Inflammatory macrophage treated with lipopolysaccharide for 4 hours (primary cell): ENCODE results near the gene GALNS.
"Not testable (repeated sequence)": the region's sequence is repeated elsewhere in the genome, so short reads cannot be mapped to it uniquely, and the experiment has no call there.

Experiments used
- DNase-seq: peaks from one replicate; pipeline ENCODE4 v3.0.0-alpha.2; 2020

Gene GALNS

DNA sequence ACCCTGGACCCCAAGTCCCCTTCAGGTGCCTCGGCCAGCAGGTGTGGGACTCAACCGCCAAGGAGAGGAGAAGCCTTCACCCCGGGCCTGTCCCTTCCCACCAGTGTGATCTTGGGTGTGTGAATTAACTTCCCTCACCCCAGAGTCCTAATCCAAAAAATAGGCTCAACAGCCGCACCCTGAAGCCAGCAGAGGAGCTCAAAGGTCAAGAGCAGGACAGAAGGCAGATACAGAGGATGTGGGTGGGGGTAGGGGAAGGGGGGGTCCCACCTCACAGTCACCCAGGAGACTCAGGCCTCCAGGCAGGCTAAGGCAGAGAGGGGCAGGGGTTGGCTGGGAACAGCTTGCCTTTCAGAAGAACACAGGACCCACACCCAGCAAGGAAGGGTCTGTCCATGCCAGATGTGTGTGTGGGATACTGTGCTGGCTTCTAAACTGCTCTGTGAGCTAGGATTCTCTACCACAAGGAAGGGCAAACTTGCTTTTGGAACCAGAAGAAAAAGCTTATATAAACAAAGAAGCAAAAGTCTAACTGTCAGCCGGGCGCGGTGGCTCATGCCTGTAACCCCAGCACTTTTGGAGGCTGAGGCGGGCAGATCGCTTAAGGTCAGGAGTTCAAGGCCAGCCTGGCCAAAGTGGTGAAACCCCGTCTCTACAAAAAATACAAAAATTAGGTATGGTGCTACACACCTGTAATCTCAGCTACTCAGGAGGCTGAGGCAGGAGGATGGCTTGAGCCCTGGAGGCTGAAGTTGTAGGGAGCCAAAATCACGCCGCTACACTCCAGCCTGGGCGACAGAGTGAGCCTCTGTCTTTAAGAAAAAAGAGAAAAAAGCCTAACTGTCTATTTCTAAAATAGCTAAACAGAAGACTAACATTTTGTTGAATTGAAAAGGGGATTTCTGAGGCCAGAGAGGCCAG is 76.3 kb downstream of the GALNS start:
- DNase-seq = no peak

DNA sequence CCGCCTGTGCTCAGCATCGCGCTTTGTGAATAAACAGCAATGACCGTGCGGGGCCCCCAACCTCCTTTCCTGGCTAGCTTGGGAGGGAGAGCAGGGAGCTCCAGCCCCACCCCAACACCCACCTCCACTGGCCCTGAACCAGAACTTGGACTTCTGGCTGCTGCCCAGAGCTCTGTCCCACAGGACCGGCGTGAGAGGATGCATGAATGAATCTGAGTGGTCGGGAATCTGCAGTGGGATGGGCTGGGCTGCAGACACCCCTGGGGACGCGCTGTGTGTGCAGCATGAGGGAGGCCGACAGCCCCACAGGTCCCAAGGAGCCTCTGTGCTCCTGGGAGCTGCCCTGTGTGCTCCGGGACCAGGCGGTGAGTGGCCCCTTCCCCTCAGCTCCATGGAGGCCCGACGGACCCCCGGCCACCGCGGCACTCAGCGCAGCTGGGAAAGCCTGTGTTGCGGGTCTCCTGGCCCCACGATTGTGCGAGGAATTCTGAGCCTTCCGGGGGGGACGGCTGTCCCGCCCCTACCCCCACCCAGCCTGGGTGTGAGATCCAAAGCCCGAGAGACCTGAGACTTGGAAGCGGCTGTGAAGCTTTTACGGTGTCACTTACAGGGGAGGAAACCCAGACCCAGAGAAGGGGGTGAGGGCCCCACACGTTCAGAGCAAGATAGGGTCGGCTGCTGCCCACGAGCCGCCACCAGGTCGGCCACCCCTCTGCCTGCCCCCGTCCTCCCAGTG is 77.2 kb downstream of the GALNS start:
- DNase-seq = no peak

DNA sequence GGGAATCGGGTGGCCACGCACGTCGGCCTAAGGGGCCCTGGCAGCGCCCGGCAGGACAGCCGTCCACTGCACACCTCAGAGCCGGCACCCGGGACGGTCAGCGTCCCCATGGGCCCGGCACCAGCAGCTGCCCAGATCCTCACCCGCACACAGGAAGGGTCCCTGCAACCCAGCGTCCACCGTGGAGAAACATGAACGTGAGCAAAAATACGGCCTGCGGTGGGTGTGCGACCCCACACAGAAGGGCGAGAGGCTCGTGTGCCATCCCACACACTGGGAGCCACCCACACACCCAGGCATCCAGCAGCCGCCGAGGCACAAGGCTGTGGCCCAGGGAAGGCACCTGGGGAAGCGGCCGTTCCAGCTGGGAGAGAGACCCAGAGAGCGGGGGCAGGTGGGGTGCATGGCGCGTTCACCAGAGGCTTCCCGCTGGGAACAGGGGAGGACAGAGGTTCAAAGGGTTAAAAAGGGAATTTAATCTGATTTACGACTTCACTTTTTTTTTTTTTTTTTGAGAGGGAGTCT is 78.1 kb downstream of the GALNS start:
- DNase-seq = no peak

DNA sequence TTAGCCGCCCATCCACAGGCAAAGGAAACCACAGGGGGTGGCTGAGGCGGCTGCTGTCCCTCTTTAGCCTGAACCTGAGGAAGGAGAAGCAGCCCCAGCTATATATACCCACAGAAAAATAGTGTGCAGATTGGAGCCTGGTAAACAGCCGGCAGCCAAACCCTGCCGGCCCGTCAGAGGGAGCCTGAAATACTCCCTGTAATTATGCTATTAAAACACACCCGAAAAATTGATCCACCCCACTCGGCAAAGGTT is 78.5 kb downstream of the GALNS start:
- DNase-seq = no peak

DNA sequence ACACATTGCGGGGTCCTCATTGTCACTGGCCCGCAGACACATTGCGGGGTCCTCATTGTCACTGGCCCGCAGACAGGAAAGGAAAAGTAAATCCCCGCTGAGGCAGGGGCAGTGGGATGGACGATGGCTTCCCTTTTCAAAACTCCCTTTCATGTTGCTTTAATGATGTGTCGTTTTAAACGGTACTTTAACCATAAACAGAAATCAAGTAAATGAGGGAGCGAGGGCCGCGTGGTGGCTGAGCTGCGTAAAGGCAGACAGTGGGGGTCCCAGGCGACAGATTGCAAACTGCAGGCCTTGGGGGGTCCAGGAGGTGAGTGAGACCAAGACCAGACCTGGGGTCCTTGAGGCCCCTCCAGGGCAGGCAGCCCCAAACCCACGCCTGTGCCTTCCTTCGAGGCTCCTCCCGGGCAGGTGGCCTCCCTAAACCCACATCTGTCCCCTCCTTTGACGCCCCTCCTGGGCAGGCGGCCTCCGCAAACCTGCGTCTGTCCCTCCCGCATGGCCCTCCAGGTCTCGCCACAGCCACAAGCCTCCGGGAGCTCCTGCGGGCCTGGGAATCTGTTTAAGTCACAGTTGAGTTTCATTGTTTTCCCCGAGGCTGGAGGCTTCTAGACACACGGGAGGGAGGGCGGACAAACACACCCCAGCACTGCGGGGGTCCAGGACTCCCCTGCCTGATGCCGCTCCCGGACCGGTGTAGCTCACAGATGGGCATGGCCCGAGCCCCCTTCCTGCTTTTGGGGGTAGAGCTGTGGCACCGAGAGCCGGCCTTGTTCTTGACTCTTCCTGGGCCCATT is 79.1 kb downstream of the GALNS start:
- DNase-seq = no peak

DNA sequence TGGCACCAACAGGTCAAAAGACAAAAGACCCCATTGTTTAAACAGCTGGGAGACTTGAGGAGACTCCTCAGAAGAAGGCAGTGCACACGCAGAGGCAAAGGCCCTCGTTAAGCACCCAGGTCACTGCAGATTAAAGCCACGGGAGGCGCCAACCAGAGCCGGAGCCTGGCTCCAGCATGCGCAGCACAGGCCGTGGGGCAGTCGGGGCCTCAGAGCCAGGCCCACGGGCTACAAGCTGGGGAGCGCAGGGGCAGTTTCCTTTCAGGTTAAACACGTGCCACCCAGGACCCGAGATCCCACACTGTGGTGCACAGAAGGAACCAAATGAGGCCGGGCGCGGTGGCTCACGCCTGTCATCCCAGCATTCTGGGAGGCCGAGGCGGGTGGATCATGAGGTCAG is 80.9 kb downstream of the GALNS start:
- DNase-seq = no peak

DNA sequence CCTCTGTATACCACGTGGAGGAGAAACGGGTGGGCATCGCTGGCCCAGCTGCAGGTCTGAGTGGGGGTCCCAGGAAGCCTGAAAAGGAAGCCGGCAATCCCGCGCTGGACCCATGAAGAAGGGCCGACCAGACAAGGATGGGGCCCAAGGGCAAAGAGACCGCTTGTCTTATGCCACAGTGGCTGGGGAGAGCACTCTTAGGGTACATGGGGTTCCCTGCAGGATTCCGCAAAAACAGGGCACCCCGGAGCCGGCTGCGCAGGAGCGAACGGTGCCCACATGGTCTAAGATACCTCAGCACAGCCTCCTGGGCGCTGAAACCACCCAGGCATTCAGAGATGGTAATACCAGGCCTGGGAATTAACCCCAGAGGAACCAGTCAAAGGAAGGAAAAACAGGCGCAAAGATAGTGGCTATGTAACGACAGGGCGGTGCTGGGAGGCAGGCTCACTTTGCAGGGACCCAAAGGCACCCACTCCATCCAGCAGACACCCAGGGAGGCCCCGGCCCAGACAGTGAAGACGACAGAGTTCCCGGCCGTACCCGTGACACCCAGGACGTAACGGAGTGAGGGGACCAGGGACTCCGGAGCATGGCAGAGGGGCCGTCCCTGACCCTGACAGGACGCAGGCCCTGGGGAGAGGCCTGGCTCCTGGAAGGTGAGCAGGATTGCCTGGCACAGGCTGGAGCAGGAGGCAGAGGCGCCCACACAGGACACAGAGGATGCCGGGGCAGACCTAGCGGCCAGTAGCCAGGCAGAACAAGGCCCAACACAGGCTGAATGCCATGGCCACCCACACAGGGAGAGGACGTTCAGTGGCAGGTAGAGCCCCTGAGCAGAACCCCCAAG is 82.0 kb downstream of the GALNS start:
- DNase-seq = no peak

DNA sequence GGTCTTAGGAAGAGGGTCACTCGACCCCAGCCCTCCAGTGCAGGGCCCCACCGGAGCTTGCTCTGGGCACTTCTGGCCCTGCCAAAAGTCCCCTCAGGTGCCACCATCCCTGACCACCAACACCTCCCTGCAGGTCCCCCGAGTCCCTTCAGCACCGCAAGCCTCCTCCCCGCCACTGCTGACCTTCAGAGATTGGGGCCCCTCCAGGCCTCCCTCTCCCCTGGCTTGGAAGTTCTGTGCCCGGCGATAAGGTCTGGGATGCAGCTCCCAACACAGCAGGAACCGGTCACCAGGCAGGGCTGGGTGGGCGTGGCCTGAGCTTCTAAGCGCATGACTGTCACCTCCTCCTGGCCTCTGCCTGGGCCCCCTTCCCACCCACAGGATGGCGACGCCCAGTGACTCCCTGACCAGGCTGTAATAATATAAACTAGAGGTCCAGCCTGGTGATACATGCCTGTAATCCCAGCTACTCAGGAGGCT is 82.9 kb downstream of the GALNS start:
- peak; percentile 85 for DNase-seq

DNA sequence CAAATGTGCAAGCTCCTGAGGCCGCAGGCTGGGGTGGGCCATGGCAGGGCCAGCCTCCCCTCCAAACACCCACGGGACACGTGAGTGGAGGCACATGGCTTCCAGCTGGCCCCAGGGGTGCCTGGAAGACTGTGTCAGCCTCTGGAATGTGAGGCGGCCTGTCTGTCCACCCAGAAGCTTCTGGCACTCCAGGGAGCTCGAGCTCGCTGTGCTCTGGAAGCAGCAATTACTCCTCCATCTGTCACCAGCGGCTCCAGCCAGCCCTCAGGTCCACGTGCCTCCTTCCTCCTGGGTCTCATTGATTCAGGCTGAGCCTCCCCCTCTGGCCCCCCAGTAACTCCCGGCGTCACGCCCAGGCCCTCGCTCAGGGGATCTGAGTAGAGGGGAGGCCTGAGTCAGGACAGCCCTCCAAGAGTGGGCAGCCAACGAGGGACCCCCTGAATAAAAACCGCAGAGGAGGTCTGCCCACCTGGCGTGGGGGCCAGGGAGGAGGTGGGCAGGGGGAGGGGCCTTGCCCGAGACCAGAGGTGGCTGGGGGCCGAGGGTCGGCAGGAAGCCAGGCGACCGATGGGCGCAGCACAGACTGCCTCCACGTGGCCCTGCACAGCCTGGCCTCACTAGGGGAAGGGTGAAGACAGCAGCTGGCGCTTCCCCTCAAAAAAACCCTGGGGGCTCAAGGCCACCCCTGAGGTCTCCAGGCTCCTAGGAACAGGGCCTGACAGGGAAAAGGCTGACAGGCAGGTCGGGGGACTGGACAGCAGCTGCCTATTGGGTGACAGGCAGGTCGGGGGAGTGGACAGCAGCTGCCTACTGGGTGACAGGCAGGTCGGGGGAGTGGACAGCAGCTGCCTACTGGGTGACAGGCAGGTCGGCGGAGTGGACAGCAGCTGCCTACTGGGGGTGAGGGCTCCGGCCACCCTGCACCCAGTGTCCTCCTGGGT is 83.6 kb downstream of the GALNS start:
- DNase-seq = no peak

DNA sequence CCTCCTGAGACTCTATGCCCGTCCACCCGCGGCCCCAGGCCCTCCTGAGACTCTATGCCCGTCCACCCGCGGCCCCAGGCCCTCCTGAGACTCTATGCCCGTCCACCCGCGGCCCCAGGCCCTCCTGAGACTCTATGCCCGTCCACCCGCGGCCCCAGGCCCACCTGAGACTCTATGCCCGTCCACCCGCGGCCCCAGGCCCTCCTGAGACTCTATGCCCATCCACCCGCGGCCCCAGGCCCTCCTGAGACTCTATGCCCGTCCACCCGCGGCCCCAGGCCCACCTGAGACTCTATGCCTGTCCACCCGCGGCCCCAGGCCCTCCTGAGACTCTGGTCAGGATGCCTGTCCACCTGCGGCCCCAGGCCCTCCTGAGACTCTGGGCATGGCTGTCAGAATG is 85.0 kb downstream of the GALNS start:
- not testable (repeated sequence) for DNase-seq

DNA sequence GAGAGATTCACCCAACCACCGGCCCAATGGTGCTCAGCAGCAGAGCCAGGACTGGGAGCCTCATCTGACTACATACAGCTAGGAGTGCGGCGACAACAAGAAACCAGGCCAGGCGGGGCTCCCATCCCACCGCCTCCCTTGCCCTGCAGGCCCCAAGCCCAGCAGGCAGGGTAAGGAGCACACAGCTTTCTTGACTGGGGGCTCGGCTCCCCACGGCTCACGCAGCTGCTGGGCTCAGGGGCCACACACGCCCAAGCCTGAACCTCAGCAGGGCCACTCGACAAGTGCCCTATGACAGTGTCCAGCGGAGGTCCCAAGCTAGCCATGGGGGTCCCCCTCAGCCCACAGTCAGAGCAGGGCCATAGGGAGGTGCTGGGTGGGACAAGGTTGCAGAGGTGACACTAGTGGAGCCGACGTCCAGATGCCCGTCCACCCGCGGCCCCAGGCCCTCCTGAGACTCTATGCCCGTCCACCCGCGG is 85.4 kb downstream of the GALNS start:
- DNase-seq = no peak

DNA sequence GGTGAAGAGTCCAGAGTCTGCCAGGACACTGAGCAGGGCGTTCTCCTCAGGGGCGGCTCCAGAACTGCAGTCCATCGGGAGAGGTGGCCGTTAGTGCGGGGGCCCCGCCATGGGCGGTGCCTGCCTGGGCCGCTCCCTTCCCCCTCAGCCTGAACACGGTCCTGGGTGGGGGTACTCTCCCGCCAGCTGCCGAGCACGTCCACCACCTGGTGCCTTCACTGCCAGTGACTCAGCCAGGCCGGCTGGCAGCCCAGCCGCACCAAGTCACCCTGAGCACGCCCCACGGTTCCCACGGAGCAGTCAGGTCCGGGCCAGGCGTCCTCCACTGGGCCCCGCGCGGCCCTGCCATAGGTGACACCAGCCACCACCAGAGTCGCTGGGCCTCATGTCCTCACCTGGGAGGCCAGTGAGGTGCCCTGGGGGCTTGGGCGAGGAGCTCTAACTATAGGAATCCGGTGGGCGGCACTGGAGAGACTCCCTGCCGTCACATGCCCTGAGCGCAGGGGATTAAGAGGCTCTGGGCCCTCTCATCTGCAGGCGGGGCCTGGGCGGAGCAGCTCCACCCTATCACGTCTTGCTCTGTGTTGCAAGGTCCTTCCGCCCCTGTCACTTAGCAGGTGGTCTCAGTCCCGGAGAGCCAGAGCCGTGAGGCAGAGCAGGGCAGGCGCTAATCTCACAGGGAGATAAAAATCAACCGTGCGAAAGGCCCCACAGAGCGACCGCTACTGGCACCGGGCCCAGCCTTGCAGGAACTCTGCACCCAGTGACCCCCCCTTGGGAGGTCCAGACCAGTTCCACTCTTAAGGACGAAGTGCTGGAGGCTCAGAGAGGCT is 86.1 kb downstream of the GALNS start:
- peak; percentile 59 for DNase-seq

DNA sequence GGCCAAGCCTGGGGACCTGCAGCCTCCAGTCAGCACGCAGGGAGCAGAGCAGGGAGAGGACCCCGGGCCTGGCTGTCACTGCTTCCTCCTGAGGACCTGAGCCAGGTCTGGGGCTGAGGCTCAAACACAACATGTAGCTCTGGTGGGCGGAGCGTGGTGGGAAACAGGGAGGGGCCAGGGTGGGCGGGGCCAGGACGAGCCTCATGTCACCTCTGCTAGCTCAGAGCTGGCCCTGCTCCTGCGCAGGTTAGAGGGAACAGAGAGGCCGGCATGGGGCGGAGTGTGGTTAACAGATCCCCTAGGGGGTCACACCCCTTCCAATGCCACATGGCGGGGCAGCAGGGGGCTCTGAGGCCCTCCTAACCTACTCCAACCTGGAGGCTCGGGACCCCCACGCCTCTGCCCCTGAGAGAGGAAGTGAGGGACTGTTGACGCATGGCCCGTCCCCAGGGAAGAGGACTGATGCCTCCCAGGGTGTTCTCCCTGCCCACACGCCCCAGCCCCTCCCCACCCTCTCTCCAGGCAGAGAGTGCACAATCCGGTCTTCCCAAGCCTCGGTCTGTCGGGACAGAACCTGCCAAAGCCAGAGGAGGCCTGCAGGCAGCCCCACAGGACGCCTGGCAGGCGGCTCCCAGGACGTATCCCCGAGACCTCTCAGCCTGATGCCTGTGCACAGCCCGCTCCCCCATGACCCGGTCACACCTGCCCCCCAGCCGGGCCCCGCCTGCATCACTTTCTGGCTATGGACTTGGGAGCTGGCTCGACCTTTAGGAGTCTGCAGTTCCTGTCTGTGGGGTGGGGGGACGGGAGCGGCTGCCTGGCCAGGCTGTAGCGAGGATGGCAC is 86.9 kb downstream of the GALNS start:
- no peak for DNase-seq

DNA sequence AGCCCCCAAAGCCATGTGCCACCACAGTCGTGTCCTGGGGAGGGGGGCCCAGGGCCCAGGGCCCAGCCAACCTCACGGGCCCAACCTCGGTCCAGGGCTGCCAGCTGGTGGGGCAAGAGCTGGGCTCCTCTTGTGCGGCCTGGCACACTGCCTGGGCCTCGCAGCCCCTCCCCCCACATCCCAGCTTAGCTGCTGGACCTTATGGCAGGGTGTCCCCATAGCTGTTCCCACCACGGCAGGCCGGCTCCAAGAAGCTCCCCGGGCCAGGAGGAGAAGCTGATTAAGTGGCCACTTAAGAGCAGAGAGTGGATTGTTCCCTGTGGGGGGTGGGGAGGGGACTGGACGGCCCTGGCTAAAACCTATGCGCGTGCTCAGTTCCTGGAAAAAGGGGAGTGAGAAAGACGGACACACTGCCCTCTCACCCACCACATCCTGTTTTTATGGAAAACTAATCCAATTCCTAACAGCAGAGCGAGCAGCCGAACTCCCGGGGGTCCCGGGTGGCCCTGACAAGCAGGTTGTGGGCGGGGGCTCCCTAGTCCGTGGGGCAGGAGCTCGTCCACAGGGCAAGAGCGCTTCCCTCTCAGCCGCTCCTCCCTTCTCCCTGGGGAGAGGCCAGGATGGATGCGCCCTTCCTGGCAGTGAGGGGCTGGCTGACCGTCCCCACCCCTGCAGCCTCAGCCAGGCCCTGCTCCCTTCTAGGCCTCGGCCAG is 88.5 kb downstream of the GALNS start:
- DNase-seq = no peak

DNA sequence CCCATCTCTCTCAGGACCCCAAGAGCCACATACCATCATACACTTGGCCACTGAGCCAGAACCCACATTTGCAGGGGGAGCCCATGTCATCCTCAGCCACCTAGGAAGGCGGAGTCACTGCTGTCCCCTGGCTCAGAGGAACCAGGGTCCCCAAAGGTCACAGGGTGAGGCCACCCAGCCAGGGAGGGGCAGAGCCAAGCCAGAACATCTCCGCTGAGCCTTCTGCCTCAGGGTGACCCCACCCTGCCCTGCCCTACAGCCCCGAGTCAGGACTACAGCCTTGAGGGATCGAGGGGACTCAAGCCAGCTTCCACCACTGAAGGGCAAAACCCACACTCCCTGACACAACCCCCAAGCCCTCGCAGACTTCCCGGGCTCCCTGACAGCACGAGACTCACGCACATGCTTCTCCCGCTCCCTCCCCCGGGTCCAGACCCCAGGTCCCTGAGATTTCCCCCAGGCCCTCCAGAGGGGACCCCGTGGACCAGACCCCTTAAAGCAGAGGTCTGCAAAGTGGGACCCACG is 89.1 kb downstream of the GALNS start:
- DNase-seq = no peak

DNA sequence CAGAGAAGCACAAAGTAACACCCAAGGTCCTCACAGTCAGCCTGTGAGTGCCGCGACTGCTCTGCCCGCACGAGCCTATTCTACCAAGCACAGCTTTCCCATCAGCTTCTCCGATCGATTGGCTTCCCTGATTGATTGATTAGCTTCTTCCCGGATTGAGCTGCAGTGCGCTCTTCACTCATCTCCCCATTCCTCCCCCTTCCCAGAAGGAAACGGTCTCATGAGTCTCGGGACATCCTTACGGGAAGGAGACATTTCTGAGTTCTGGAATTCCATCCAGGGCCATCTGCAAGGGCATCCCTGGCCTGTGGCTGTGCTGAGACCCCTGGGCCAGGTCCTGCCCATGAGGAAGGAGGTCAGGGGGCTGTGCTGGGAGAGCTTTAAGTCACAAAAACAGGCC is 89.8 kb downstream of the GALNS start:
- DNase-seq = no peak

DNA sequence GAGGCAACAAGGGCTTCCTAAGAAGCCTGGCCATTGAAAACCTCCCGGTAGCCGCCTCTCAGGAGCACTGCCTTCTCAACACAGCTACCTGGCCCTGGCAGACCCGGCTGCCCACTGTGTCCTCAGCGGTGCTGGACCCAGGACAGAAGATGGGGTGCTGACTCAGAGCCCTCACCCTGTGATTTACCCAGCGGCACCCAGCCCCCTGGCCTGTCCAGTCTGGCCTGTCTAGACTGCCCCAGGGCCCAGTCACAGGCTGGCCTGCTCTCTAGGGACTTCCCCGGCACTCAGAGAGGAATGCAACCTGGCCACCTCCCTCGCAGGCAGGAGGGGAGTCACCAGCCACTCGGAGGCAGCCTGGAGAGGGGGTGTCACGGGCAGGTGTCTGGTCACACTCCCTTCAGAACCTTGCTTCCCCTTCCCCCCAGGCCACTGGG is 91.8 kb downstream of the GALNS start:
- no peak for DNase-seq

DNA sequence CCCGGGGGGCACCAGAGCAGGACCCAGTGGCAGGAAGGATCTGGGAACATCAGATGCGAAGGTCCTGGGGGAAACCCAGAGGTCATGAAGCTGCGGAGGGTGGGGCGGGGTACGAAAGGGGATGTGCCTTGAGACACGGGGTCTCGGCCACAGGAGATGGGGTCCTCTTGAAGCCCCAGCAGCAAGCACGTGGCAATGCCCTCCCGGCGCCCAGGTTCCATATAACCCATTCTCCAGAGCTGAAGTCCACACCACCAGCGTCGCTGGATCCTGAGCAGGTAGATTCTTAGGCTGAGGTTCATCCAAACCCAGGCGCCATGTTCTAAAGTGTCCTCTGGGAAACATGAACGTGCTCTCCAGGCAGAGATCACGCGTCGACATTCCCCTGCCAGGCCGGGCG is 92.7 kb downstream of the GALNS start:
- DNase-seq = no peak
